RWPE1 (cell line): ENCODE data around the gene TBC1D4.
A peak's percentile ranks its signal among the peaks of the same experiment; 100 is the strongest.

ENCODE experiments used
- CTCF ChIA-PET: fragments of 350-600 bp; sonication (Branson Sonifier 250); formaldehyde crosslinking; extraction: SDS; loops from one replicate; lab custom pipeline; 2021; lab: Yijun Ruan, JAX
- POLR2A ChIA-PET: fragments of 400-600 bp; formaldehyde crosslinking; extraction: SDS; loops from one replicate; lab custom pipeline; 2020; ENCODE audit warnings: antibody characterized with exemption; ENCODE audit not compliant: low non-redundant PET; lab: Yijun Ruan, JAX
- DNase-seq: peaks from one replicate; pipeline ENCODE4 v3.0.0; 2012; ENCODE audit warnings: low spot score
- H3K27ac ChIP-seq: fragments of 450-650 bp; 2 replicates; pipeline ENCODE4 v1.5.1; 2017
- CTCF ChIP-seq: fragments of 450-650 bp; conservative IDR thresholded peaks from 2 replicates; pipeline ENCODE4 v1.5.1; 2017; ENCODE audit warnings: low read depth, mild to moderate bottlenecking

Gene TBC1D4

GRCh38 chr13:75368167-75368566 lies 113.8 kb downstream of the TBC1D4 start:
- no peak overlapping the region for H3K27ac ChIP-seq
- no peak for TF ChIP-seq CTCF
- no peak for DNase-seq
- CTCF ChIA-PET = interaction anchor here (0.6 to 0.9 kb wide), 2 partner anchors 108 to 114 kb away, joined by 3 read pairs; partner anchors contain the start of gene TBC1D4
- POLR2A ChIA-PET = interaction anchor here (0.7 kb wide), 1 partner anchor 11 kb away, joined by 8 read pairs; no protein-coding TSS in a partner anchor

- CTCF ChIA-PET = interaction anchor here (1.3 kb wide), 1 partner anchor 9 kb away, joined by 3 read pairs; no protein-coding TSS in a partner anchor
- no peak for TF ChIP-seq CTCF
- no peak overlapping the region for H3K27ac ChIP-seq
These were observed 115.3 kb downstream of the TBC1D4 start for GRCh38 chr13:75366380-75367280.

GRCh38 chr13:75365724-75366173 lies 116.2 kb downstream of the TBC1D4 start:
- ChIA-PET POLR2A (no interaction called here), CTCF (interaction anchor here (0.7 to 0.8 kb wide), 2 partner anchors 35 to 116 kb away, joined by 3 to 4 read pairs; partner anchors contain the start of gene TBC1D4)
- DNase-seq = peak; percentile 62
- no peak for TF ChIP-seq CTCF
- H3K27ac ChIP-seq = no peak overlapping the region

More at GRCh38 chr13:75366380-75367280, 115.3 kb downstream of the TBC1D4 start:
- no peak for DNase-seq
- POLR2A ChIA-PET = no interaction called here

GRCh38 chr13:75364131-75364713 lies 117.7 kb downstream of the TBC1D4 start:
- peak; percentile 8 for DNase-seq
- TF ChIP-seq CTCF = no peak
- CTCF ChIA-PET = interaction anchor here (0.8 kb wide), 1 partner anchor 114 kb away, joined by 3 read pairs; no protein-coding TSS in a partner anchor
- POLR2A ChIA-PET = interaction anchor here (1.0 kb wide), 1 partner anchor 118 kb away, joined by 3 read pairs; the partner anchor contains the start of gene TBC1D4
- no peak overlapping the region for H3K27ac ChIP-seq

GRCh38 chr13:75363371-75363770 lies 118.6 kb downstream of the TBC1D4 start:
- DNase-seq = no peak
- TF ChIP-seq CTCF = no peak
- ChIA-PET CTCF (interaction anchor here (0.6 kb wide), 1 partner anchor 119 kb away, joined by 3 read pairs; no protein-coding TSS in a partner anchor), POLR2A (no interaction called here)
- H3K27ac ChIP-seq = no peak overlapping the region

- DNase-seq = no peak
- ChIA-PET CTCF (no interaction called here), POLR2A (no interaction called here)
- TF ChIP-seq CTCF = no peak
- no peak overlapping the region for H3K27ac ChIP-seq
These were observed 119.9 kb downstream of the TBC1D4 start for GRCh38 chr13:75362026-75362425.
